ENCODE results near the gene BPI.

- TF ChIP-seq CTCF (IDR thresholded peaks at IDR 0.05; ENCODE audit: low read depth, low read length) (no peak), EZH2phosphoT487 (IDR thresholded peaks at IDR 0.05; ENCODE audit: low read depth) (no peak)
Observed at GRCh38 chr20:38377039-38377685, 73.2 kb downstream of the BPI start.
